CD4-positive, alpha-beta T cell (primary cell): ENCODE results near the gene MLLT3. TPM values are rescaled to one million over a fixed set of nuclear protein-coding genes. Genes with fewer than 3 reads are reported as not detected.
A peak's percentile ranks its signal among the peaks of the same experiment; 100 is the strongest.

Experiments
- ATAC-seq: fragments of 200-7000 bp; cut with Tn5 transposase; one replicate; pipeline ENCODE4 v1.10.0; 2022; ENCODE audit warnings: mild to moderate bottlenecking; ENCODE audit not compliant: poor library complexity
- CTCF ChIA-PET: fragments of 350-600 bp; sonication (Branson Sonifier 250); formaldehyde crosslinking; loops from one replicate; lab custom pipeline; 2021; ENCODE audit warnings: antibody characterized with exemption, inconsistent platforms; lab: Charles Lee
- POLR2A ChIA-PET: fragments of 350-600 bp; sonication (Branson Sonifier 250); formaldehyde crosslinking; loops from one replicate; lab custom pipeline; 2021; ENCODE audit warnings: antibody characterized with exemption, inconsistent platforms; lab: Charles Lee
- DNase-seq, 14 experiments: peaks; one replicate each; pipeline ENCODE4 v3.0.0-alpha.2; 2013 to 2020; ENCODE audit warnings: mixed read lengths in 2 of 14
- H3K27ac ChIP-seq, 2 donors: one replicate each; pipeline versions ENCODE4 v1.5.1 to v1.7.0; 2013; ENCODE audit warnings: low read length in 2 of 2, low read depth in 1 of 2, mild to moderate bottlenecking in 1 of 2
- H3K27me3 ChIP-seq, 2 experiments: 1 replicate in 1 of 2; 2 replicates in 1 of 2; pipeline versions ENCODE4 v1.6.1 to v1.7.0; 2013; ENCODE audit warnings: low read length in 2 of 2, control low read depth in 1 of 2, mild to moderate bottlenecking in 1 of 2, moderate library complexity in 1 of 2; ENCODE audit not compliant: insufficient read depth in 2 of 2, control insufficient read depth in 1 of 2
- H3K36me3 ChIP-seq: one replicate; pipeline ENCODE4 v1.6.1; 2013; ENCODE audit warnings: low read length, control low read depth; ENCODE audit not compliant: insufficient read depth
- H3K4me1 ChIP-seq: one replicate; pipeline ENCODE4 v1.6.1; 2013; ENCODE audit warnings: low read length, control low read depth; ENCODE audit not compliant: insufficient read depth
- H3K4me3 ChIP-seq: one replicate; pipeline ENCODE4 v1.5.1; 2013; ENCODE audit warnings: mild to moderate bottlenecking, low read length, moderate library complexity
- H3K9me3 ChIP-seq, 2 experiments: 1 replicate in 1 of 2; 2 replicates in 1 of 2; pipeline versions ENCODE4 v1.6.1 to v1.7.0; 2013; ENCODE audit warnings: low read length in 2 of 2, mild to moderate bottlenecking in 2 of 2, control low read depth in 1 of 2, moderate library complexity in 1 of 2; ENCODE audit not compliant: control insufficient read depth in 1 of 2, insufficient read depth in 1 of 2
- H3K27ac Mint-ChIP-seq: one replicate; pipeline ENCODE4 v1.8.0; 2020; ENCODE audit warnings: mixed read lengths
- H3K27me3 Mint-ChIP-seq: one replicate; pipeline ENCODE4 v1.8.0; 2021; ENCODE audit warnings: mixed read lengths
- H3K36me3 Mint-ChIP-seq: one replicate; pipeline ENCODE4 v1.8.0; 2021; ENCODE audit warnings: low read depth, mixed read lengths
- H3K4me1 Mint-ChIP-seq: one replicate; pipeline ENCODE4 v1.8.0; 2021; ENCODE audit warnings: low read depth, mixed read lengths
- H3K4me3 Mint-ChIP-seq: one replicate; pipeline ENCODE4 v1.8.0; 2020; ENCODE audit warnings: mild to moderate bottlenecking, mixed read lengths
- H3K9me3 Mint-ChIP-seq: one replicate; pipeline ENCODE4 v1.8.0; 2020; ENCODE audit warnings: mixed read lengths
- intact Hi-C, 2 experiments: fragments of 100-400 bp; cut with DNase I in 1 of 2; cut with micrococcal nuclease in 1 of 2; formaldehyde crosslinking; loops; one replicate each; pipeline versions ENCODE4 v1.15.1 to v1.9.0; 2023 to 2025; cut with DNase I, micrococcal nuclease
- total RNA-seq, 174 experiments: library from RNA in 2 of 174; stranded (reverse) in 2 of 174; gene quantifications; one replicate each; pipeline ENCODE4 v1.2.3 and lab custom pipeline; 2021 to 2026
- TF ChIP-seq, protein P1 (sequence below): fragments of 200-600 bp; IDR thresholded peaks from one replicate; pipeline ENCODE4 v1.8.0; 2022; ENCODE audit warnings: antibody characterized with exemption, mild to moderate bottlenecking

The MLLT3 gene
- total RNA-seq, 2 experiments from 2014 or later: 59.2 to 60.6 TPM

DNA sequence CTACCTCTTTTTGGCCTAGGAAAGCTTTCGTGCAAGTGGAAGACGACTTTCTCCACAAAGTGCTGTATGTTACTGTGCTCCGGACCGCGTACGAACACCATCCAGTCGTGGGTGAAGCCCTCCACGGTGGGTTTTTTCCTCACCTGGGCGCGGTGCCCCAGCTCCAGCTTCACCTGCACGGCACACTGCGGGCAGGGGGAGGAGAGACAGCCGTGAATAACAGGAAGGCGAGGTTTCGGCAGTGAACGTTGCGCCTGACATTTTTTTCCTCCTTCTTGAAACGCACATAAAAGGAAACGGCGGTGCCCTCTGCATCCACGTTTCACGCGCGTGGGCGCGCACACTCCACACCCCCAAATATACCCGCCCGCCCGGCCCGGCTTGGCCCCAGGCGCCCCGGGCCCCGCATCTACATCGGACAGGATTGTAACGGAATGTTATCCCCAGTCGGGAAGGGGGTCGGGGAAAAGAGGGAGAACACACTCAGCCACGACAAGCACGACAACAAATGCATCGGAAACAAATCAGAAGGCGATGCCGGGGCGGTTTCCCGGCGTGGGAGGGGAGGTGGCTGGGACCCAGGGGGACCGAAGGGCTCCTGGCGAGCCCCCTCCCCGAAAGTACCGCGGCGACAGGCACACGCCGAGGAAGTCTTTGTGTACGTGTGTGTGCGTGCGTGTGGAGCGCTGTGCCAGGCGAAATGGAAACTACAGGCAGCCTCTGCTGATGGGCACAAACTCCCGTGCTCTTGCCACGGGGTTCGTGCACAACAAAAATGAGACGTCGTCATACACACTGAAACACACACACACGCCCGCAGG lies 1.4 kb downstream of the MLLT3 start:
- ATAC-seq: peak; percentile 11
- peaks cover 60% of the 10 kb centered on the region for H3K4me1 Mint-ChIP-seq
- peaks cover 24% of the 10 kb centered on the region for H3K4me1 ChIP-seq

DNA sequence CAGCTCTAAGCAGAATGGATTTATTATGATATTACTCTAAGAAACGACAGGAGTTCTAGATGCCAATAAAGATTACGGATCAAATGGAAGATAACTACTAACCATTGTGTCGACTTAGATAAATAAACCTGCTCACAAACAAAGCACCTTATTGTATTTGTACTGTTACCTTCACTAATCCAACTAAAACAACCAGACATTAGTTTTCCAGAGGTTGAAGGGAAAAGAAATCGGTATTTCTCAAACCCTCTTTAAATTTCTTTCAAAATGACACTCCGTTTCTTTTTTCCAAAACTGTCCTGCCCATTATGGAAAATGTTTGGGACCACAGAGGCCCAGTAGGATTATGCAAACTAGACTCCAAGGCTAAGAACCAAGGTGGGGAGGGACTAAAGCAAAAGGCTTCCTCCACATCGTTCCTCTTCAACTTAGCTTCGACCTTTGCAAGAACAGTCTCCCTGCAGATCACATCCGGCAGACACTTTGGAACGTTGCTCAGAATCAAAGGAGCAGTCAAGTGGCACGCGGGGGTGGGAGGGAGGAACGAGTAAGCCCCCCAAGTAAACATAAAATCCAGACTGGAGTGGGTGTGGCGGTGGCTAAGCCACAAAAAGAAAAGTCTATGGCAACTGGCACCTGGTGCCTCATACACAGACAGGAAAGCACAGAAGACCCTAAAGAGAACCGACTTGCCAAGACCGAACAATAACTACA lies 2.7 kb downstream of the MLLT3 start:
- Histone ChIP-seq H3K27ac (peak overlapping the region in 1 of 2 donors; percentile 92), H3K27me3 (no peaks in the 10 kb centered on the region), H3K9me3 (no peaks in the 10 kb centered on the region), H3K4me1 (peaks cover 21% of the 10 kb centered on the region), H3K36me3 (peaks cover 3% of the 10 kb centered on the region), H3K4me3 (peak overlapping the region; percentile 97)
- Mint-ChIP-seq H3K4me3 (peak overlapping the region; percentile 90), H3K9me3 (no peaks in the 10 kb centered on the region), H3K27ac (peak overlapping the region; percentile 93), H3K36me3 (peaks cover 48% of the 10 kb centered on the region), H3K4me1 (peaks cover 66% of the 10 kb centered on the region), H3K27me3 (no peaks in the 10 kb centered on the region)
- ChIA-PET POLR2A (interaction anchor here (0.5 to 2.5 kb wide), 7 partner anchors 9 to 202 kb away, joined by 3 to 11 read pairs (median 3); partner anchors contain the start of gene FOCAD), CTCF (no interaction called here)
- DNase-seq: peak in 6 of 14 experiments; percentile 8 to 40 (median 28)
- ATAC-seq: no peak
- TF ChIP-seq, protein P1, sequence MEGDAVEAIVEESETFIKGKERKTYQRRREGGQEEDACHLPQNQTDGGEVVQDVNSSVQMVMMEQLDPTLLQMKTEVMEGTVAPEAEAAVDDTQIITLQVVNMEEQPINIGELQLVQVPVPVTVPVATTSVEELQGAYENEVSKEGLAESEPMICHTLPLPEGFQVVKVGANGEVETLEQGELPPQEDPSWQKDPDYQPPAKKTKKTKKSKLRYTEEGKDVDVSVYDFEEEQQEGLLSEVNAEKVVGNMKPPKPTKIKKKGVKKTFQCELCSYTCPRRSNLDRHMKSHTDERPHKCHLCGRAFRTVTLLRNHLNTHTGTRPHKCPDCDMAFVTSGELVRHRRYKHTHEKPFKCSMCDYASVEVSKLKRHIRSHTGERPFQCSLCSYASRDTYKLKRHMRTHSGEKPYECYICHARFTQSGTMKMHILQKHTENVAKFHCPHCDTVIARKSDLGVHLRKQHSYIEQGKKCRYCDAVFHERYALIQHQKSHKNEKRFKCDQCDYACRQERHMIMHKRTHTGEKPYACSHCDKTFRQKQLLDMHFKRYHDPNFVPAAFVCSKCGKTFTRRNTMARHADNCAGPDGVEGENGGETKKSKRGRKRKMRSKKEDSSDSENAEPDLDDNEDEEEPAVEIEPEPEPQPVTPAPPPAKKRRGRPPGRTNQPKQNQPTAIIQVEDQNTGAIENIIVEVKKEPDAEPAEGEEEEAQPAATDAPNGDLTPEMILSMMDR: no peak
- intact Hi-C loops: loop anchor here (2.0 to 10.0 kb wide), 8 partner anchors 15 to 405 kb away; no protein-coding TSS in a partner anchor

More for the DNA sequence above, 1.4 kb downstream of the MLLT3 start:
- no peaks in the 10 kb centered on the region for H3K27me3 ChIP-seq
- peak; percentile 36 to 85 (median 61) for DNase-seq
- H3K36me3 ChIP-seq: peaks cover 3% of the 10 kb centered on the region
- peak overlapping the region; percentile 97 for H3K4me3 ChIP-seq
- no peaks in the 10 kb centered on the region for H3K27me3 Mint-ChIP-seq
- no peaks in the 10 kb centered on the region for H3K9me3 Mint-ChIP-seq
- H3K36me3 Mint-ChIP-seq: peaks cover 48% of the 10 kb centered on the region
- peak overlapping the region; percentile 93 for H3K27ac Mint-ChIP-seq
- ChIA-PET POLR2A (interaction anchor here (0.6 to 4.7 kb wide), 18 partner anchors 9 to 1241 kb away, joined by 3 to 109 read pairs (median 8); partner anchors contain the start of genes FOCAD, HACD4 and RPS6), CTCF (interaction anchor here (0.6 to 1.6 kb wide), 2 partner anchors 68 to 230 kb away, joined by 4 read pairs; no protein-coding TSS in a partner anchor)
- peak overlapping the region; percentile 93 for H3K4me3 Mint-ChIP-seq
- intact Hi-C loops: loop anchor here (2.0 to 10.0 kb wide), 5 partner anchors 66 to 404 kb away; no protein-coding TSS in a partner anchor
- peak overlapping the region; percentile 63 to 92 for H3K27ac ChIP-seq
- TF ChIP-seq, protein P1: no peak
- no peaks in the 10 kb centered on the region for H3K9me3 ChIP-seq

DNA sequence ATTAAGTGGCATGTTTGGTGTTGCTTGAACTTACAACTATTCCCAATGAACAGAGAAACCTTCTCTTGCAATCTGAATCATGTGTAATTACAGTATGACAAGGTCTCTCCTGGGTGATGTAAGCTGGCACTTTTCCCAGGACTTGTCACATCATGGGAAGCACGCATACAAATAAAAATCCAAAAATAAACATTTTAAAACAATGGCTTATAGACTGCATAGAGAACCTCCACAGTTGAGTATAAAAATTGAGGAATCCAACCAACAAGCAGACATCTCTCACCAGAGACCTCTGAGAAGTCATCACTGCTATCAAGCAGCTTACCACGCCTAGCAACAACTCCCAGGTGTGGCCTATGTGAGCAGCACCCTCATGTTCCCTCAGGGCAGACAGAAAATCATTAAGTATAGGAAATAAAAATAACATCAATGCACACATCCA lies 3.9 kb downstream of the MLLT3 start:
- ChIA-PET POLR2A (interaction anchor here (0.6 to 2.5 kb wide), 4 partner anchors 8 to 70 kb away, joined by 3 to 11 read pairs (median 7); partner anchors contain the start of gene FOCAD), CTCF (interaction anchor here (1.0 to 1.4 kb wide), 3 partner anchors 9 to 15 kb away, joined by 3 to 4 read pairs (median 3); no protein-coding TSS in a partner anchor)
- H3K27me3 ChIP-seq: no peaks in the 10 kb centered on the region
- Mint-ChIP-seq H3K27me3 (no peaks in the 10 kb centered on the region), H3K4me3 (peak overlapping the region; percentile 90), H3K36me3 (peaks cover 41% of the 10 kb centered on the region), H3K27ac (peak overlapping the region; percentile 93), H3K4me1 (peaks cover 62% of the 10 kb centered on the region), H3K9me3 (no peaks in the 10 kb centered on the region)
- H3K36me3 ChIP-seq: peaks cover 3% of the 10 kb centered on the region
- intact Hi-C loops: loop anchor here (2.0 to 5.0 kb wide), 3 partner anchors 14 to 61 kb away; no protein-coding TSS in a partner anchor
- H3K27ac ChIP-seq: no peak overlapping the region
- ATAC-seq (no peak), DNase-seq (peak in 5 of 14 experiments; percentile 12 to 46 (median 25))
- no peak overlapping the region for H3K4me3 ChIP-seq
- TF ChIP-seq, protein P1: no peak
- peaks cover 12% of the 10 kb centered on the region for H3K4me1 ChIP-seq
- H3K9me3 ChIP-seq: no peaks in the 10 kb centered on the region
